Measurements from ENCODE around the gene INSYN2B. TPM values are rescaled to one million over a fixed set of nuclear protein-coding genes. Genes with fewer than 3 reads are reported as not detected.

Gene INSYN2B
- total and polyA plus RNA-seq, 2 of the 8 experiments (the other 6 are each of a cell fraction or from before 2014, with no cell fraction given): not detected

DNA sequence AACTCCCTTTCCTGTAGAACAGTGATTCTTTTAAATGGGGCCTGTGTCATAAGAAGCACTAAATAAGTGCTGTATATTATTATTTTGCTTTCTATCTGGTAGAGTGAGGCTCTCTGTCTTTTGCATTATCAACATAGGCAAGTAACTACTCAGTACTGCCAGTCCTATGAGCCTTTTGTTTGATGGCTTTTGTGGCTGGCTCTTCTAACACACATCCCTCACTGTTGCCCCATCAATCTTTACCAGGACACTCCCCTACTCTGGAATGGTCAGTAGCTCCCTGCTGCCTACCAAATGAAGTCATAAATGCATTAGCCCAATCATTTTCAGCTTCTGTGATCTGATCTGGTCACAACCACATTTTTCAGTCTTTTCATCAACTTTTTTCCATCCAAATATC is 137.6 kb downstream of the INSYN2B start:
- Histone ChIP-seq H3K18ac (ENCODE audit: extremely low read depth, low read length) (no peak overlapping the region), H2BK12ac (ENCODE audit: low read depth, low read length) (no peak overlapping the region), H2AFZ (ENCODE audit: low read length) (no peak overlapping the region), H3K36me3 (ENCODE audit: control insufficient read depth in 2 of 4, insufficient read depth in 4 of 4, low read length in 3 of 4) (no peaks in the 10 kb centered on the region), H3K4me2 (ENCODE audit: insufficient read depth in 1 of 2, low read depth in 2 of 2, low read length in 2 of 2) (no peak overlapping the region), H3K56ac (replicated peaks; ENCODE audit: insufficient read length, low read depth, low read length) (no peak overlapping the region), H3K79me1 (ENCODE audit: low read depth, low read length) (no peaks in the 10 kb centered on the region), H3K9ac (replicated peaks in 1 of 4; ENCODE audit: extremely low read depth in 1 of 4, low read depth in 3 of 4, low read length in 3 of 4) (no peak overlapping the region), H2BK120ac (replicated peaks; ENCODE audit: low read depth, low read length) (no peak overlapping the region), H3K23ac (ENCODE audit: insufficient read length) (no peak overlapping the region), H3K27me3 (replicated peaks in 1 of 4; ENCODE audit: control insufficient read depth in 3 of 4, extremely low read depth in 1 of 4, insufficient read depth in 3 of 4, low read length in 3 of 4) (no peaks in the 10 kb centered on the region), H4K8ac (ENCODE audit: extremely low read depth, insufficient read depth, low read length) (no peak overlapping the region), H3K4ac (replicated peaks; ENCODE audit: insufficient read length, low read depth, low read length) (no peak overlapping the region), H2BK15ac (ENCODE audit: low read length) (no peak overlapping the region), H4K91ac (replicated peaks; ENCODE audit: insufficient read length, low read length) (no peak overlapping the region), H3K14ac (ENCODE audit: insufficient read length) (no peak overlapping the region), H3K4me3 (ENCODE audit: extremely low read depth in 1 of 4, insufficient read depth in 2 of 4, low read depth in 3 of 4, low read length in 4 of 4) (no peak overlapping the region), H2AK5ac (ENCODE audit: low read depth, low read length) (no peak overlapping the region), H3K23me2 (ENCODE audit: low read depth, low read length) (no peaks in the 10 kb centered on the region), H3K9me3 (ENCODE audit: insufficient read depth in 2 of 2, low read depth in 1 of 2, low read length in 1 of 2) (no peaks in the 10 kb centered on the region), H3K27ac (ENCODE audit: low read depth, low read length) (no peak overlapping the region), H2BK5ac (ENCODE audit: low read depth, low read length) (no peak overlapping the region), H3K79me2 (ENCODE audit: control insufficient read depth in 1 of 2, insufficient read depth in 2 of 2, low read length in 2 of 2) (no peaks in the 10 kb centered on the region), H2BK20ac (ENCODE audit: low read length) (no peak overlapping the region), H4K20me1 (replicated peaks in 1 of 2; ENCODE audit: control insufficient read depth in 1 of 2, insufficient read depth in 2 of 2, low read length in 2 of 2) (no peaks in the 10 kb centered on the region), H3K4me1 (replicated peaks in 1 of 4; ENCODE audit: control insufficient read depth in 3 of 4, insufficient read depth in 4 of 4, low read length in 3 of 4) (no peaks in the 10 kb centered on the region), H4K5ac (ENCODE audit: insufficient read length, low read depth, low read length) (no peak overlapping the region)
- FAIRE-seq (no peak), DNase-seq (ENCODE audit: low read depth in 1 of 2, low spot score in 2 of 2) (no peak)
- POLR2A ChIA-PET (ENCODE audit: partially characterized antibody): no interaction called here
- CTCF ChIA-PET (ENCODE audit: partially characterized antibody): interaction anchor here (1.3 to 1.8 kb wide), 3 partner anchors 9 to 138 kb away, joined by 3 to 8 read pairs (median 4); partner anchors contain the start of gene INSYN2B
- TF ChIP-seq POU5F1 (IDR thresholded peaks at IDR 0.05; ENCODE audit: low read depth, low read length) (no peak), CEBPB (IDR thresholded peaks at IDR 0.05; ENCODE audit: low read depth, low read length) (no peak)
